Panc1 (cell line): ENCODE measurements around the gene PLXNC1. TPM values are rescaled to one million over a fixed set of nuclear protein-coding genes. Genes with fewer than 3 reads are reported as not detected.

Experiments used
- ATAC-seq: fragments of 200-7000 bp; cut with Tn5 transposase; 2 replicates; pipeline ENCODE4 v1.9.1; 2020; ENCODE audit warnings: mild to moderate bottlenecking, moderate library complexity
- BruUV-seq: library from RNA; stranded (reverse); fragments of 400-500 nt; replicated peaks from 2 replicates; lab custom pipeline; 2021; lab: Mats Ljungman, UMichigan
- CTCF ChIA-PET: fragments of 300-600 bp; sonication (Branson Sonifier 250); formaldehyde crosslinking; loops from one replicate; lab custom pipeline; 2022; ENCODE audit warnings: antibody characterized with exemption; lab: Charles Lee
- POLR2A ChIA-PET: fragments of 300-600 bp; sonication (Branson Sonifier 250); formaldehyde crosslinking; loops from one replicate; lab custom pipeline; 2022; ENCODE audit warnings: antibody characterized with exemption; lab: Charles Lee
- DNase-seq: peaks from one replicate; pipeline ENCODE4 v3.0.0-alpha.2; 2010; ENCODE audit warnings: low read depth, low spot score
- H3K27ac ChIP-seq: 2 replicates; pipeline ENCODE4 v1.5.1; 2011; ENCODE audit warnings: mild to moderate bottlenecking, low read length, inconsistent platforms
- H3K27me3 ChIP-seq: fragments of 200-500 bp; sonication (Bioruptor generic); 2 replicates; pipeline ENCODE4 v1.6.0; 2014; ENCODE audit warnings: low read length, inconsistent platforms; ENCODE audit not compliant: control insufficient read depth, insufficient read depth
- H3K36me3 ChIP-seq: fragments of 200-500 bp; sonication (Bioruptor generic); 2 replicates; pipeline ENCODE4 v1.5.1; 2014; ENCODE audit warnings: inconsistent platforms, mild to moderate bottlenecking, low read length, moderate library complexity; ENCODE audit not compliant: control insufficient read depth, insufficient read depth
- H3K4me1 ChIP-seq: 2 replicates; pipeline ENCODE4 v1.5.1; 2011; ENCODE audit warnings: inconsistent platforms, mild to moderate bottlenecking, low read length, moderate library complexity; ENCODE audit not compliant: control insufficient read depth, insufficient read depth
- H3K4me3 ChIP-seq, 2 experiments: 2 replicates each; pipeline ENCODE4 v1.5.1; 2011 to 2012; ENCODE audit warnings: low read depth in 2 of 2, low read length in 2 of 2, mild to moderate bottlenecking in 2 of 2, inconsistent platforms in 1 of 2, moderate library complexity in 1 of 2
- H3K9me3 ChIP-seq: fragments of 200-500 bp; sonication (Bioruptor generic); 2 replicates; pipeline ENCODE4 v1.5.1; 2014; ENCODE audit warnings: low read depth, mild to moderate bottlenecking, inconsistent platforms, low read length, moderate library complexity; ENCODE audit not compliant: control insufficient read depth, insufficient read depth
- POLR2AphosphoS5 ChIP-seq: IDR thresholded peaks from 2 replicates; pipeline ENCODE4 v1.6.1; 2012; ENCODE audit warnings: mild to moderate bottlenecking, low read depth, low read length, moderate library complexity
- REST ChIP-seq, 2 experiments: IDR thresholded peaks; 2 replicates each; pipeline ENCODE4 v1.6.1; 2011 to 2012; ENCODE audit warnings: low read depth in 2 of 2, control low read depth in 1 of 2, low read length in 1 of 2, mild to moderate bottlenecking in 1 of 2, moderate library complexity in 1 of 2; ENCODE audit not compliant: insufficient read depth in 1 of 2
- SIN3A ChIP-seq: IDR thresholded peaks from 2 replicates; pipeline ENCODE4 v1.6.1; 2012; ENCODE audit warnings: low read depth, mild to moderate bottlenecking, low read length, moderate library complexity, borderline replicate concordance; ENCODE audit not compliant: insufficient read depth
- TCF7L2 ChIP-seq: IDR thresholded peaks from 2 replicates; pipeline ENCODE4 v1.6.1; 2011; ENCODE audit warnings: mild to moderate bottlenecking, low read depth, low read length, inconsistent platforms
- in situ Hi-C: cut with HindIII; loops from 2 replicates; pipeline ENCODE4 v1.10.0; 2016; ENCODE audit warnings: low sequenced_read_pairs, low pct_unique_long_range_greater_than_20kb
- intact Hi-C: fragments of 100-400 bp; cut with micrococcal nuclease; formaldehyde crosslinking; loops from one replicate; pipeline ENCODE4 v1.10.0; 2022; ENCODE audit not compliant: unreplicated experiment
- total RNA-seq: library from RNA; stranded (reverse); gene quantifications from one replicate; pipeline ENCODE4 v1.2.1, GENCODE V29; 2021; ENCODE audit not compliant: unreplicated experiment
- TF ChIP-seq, protein P1 (sequence below): fragments of 450-650 bp; IDR thresholded peaks from 2 replicates; pipeline ENCODE4 v1.5.1; 2017; ENCODE audit warnings: mild to moderate bottlenecking

Gene PLXNC1
- total RNA-seq, 1 experiment from 2014 or later: 0.57 TPM

DNA sequence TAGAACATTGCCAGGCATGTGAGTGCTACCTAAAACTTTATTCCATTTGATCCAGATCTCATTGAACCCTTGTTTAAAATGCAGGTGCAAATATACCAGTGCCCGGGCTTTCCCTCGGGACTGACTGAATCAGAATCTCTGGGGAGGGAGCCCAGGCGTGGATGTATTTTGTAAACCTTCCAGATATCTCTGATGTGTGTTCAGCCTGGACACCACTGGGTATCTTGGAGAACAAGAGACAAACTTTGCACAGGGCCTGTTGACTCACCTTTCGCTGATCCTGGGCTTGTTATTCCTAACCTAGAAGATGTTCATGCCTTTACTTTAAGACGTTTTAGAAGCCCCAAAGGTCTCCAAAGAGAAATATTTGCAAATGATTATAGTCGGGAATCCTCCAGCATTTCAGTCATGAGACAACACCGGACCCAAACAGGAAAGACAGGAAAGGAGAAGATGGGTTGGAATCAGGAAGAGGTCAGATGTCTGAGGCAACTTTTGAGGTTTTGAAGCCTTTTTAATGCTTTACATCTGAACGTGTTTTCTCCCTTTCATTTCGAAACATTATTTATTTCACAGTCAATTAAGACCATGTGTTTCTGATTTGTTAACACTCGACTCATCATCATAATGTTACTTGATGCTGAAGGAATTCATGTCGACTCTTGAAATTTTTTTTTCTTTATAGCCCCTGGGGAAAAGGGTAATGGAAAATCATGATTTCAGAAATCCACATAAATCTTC, 118.6 kb downstream of the PLXNC1 start:
- H3K27ac ChIP-seq: no peak overlapping the region
- H3K9me3 ChIP-seq: no peaks in the 10 kb centered on the region
- H3K4me1 ChIP-seq: 0 out of 2 replicates have a peak, but pooled peaks cover 4% of the 10 kb centered on the region
- peaks cover 12% of the 10 kb centered on the region for H3K27me3 ChIP-seq
- in situ Hi-C loops: no loop called here
- ATAC-seq: no peak
- TF ChIP-seq POLR2AphosphoS5 (no peak), REST (IDR thresholded peaks at IDR 0.05; ENCODE audit: insufficient read depth in 1 of 2, low read depth in 2 of 2, low read length in 1 of 2) (no peak), SIN3A (no peak), TCF7L2 (no peak)
- TF ChIP-seq, protein P1, sequence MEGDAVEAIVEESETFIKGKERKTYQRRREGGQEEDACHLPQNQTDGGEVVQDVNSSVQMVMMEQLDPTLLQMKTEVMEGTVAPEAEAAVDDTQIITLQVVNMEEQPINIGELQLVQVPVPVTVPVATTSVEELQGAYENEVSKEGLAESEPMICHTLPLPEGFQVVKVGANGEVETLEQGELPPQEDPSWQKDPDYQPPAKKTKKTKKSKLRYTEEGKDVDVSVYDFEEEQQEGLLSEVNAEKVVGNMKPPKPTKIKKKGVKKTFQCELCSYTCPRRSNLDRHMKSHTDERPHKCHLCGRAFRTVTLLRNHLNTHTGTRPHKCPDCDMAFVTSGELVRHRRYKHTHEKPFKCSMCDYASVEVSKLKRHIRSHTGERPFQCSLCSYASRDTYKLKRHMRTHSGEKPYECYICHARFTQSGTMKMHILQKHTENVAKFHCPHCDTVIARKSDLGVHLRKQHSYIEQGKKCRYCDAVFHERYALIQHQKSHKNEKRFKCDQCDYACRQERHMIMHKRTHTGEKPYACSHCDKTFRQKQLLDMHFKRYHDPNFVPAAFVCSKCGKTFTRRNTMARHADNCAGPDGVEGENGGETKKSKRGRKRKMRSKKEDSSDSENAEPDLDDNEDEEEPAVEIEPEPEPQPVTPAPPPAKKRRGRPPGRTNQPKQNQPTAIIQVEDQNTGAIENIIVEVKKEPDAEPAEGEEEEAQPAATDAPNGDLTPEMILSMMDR: no peak
- H3K36me3 ChIP-seq: no peaks in the 10 kb centered on the region
- no TSS peak for BruUV-seq
- ChIA-PET CTCF (no interaction called here), POLR2A (no interaction called here)
- no peak overlapping the region for H3K4me3 ChIP-seq
- DNase-seq: no peak
- intact Hi-C loops: no loop called here

- in situ Hi-C loops (no loop called here), intact Hi-C loops (no loop called here)
- H3K27ac ChIP-seq: no peak overlapping the region
Observed at GRCh38 chr12:94267537-94267872, 119.1 kb downstream of the PLXNC1 start.

More at GRCh38 chr12:94267537-94267872, 119.1 kb downstream of the PLXNC1 start:
- ATAC-seq: no peak
- DNase-seq: no peak
- ChIA-PET POLR2A (no interaction called here), CTCF (no interaction called here)
- Histone ChIP-seq H3K27me3 (peaks cover 12% of the 10 kb centered on the region), H3K9me3 (no peaks in the 10 kb centered on the region), H3K4me1 (0 out of 2 replicates have a peak, but pooled peaks cover 3% of the 10 kb centered on the region), H3K4me3 (no peak overlapping the region), H3K36me3 (no peaks in the 10 kb centered on the region)
- TF ChIP-seq POLR2AphosphoS5 (no peak), TCF7L2 (no peak), SIN3A (no peak), REST (IDR thresholded peaks at IDR 0.05; ENCODE audit: insufficient read depth in 1 of 2, low read depth in 2 of 2, low read length in 1 of 2) (no peak)
- TF ChIP-seq, protein P1: no peak
- no TSS peak for BruUV-seq
